Vagina (tissue), 2 donors: ENCODE results near the gene POU6F2.

ENCODE experiments used
- CTCF ChIP-seq, 3 experiments: fragments of 450-650 bp in 2 of 3; fragments of 200-600 bp in 1 of 3; sonication (generic) in 1 of 3; IDR thresholded peaks; one replicate each; pipeline ENCODE4 v1.5.1; 2017 to 2019; ENCODE audit warnings: antibody characterized with exemption in 3 of 3, mild to moderate bottlenecking in 2 of 3, moderate library complexity in 2 of 3
- POLR2AphosphoS5 ChIP-seq, 2 donors: sonication (generic); formaldehyde crosslinking; IDR thresholded peaks; one replicate each; pipeline ENCODE4 v1.9.0; 2017; ENCODE audit warnings: antibody characterized with exemption in 2 of 2, mild to moderate bottlenecking in 2 of 2, low read depth in 1 of 2; ENCODE audit not compliant: insufficient read depth in 1 of 2

- TF ChIP-seq CTCF (IDR thresholded peaks at IDR 0.05) (no peak), POLR2AphosphoS5 (IDR thresholded peaks at IDR 0.05; ENCODE audit: insufficient read depth in 1 of 2, low read depth in 1 of 2) (no peak)
Observed at GRCh38 chr7:39199006-39199405, 221.3 kb downstream of the POU6F2 start.
